ENCODE data around the gene KRTAP10-12.
"Not testable (repeated sequence)": the region's sequence is repeated elsewhere in the genome, so short reads cannot be mapped to it uniquely, and the experiment has no call there.

The KRTAP10-12 gene

GRCh38 chr21:44697172-44697810, at the start of gene KRTAP10-12:
TSS of gene KRTAP10-12 (plus strand) at chr21:44697172. CDS start at chr21:44697202, 30 bp downstream.
- not testable (repeated sequence) for FAIRE-seq

- FAIRE-seq, result no peak
Measured at GRCh38 chr21:44647222-44647552, 49.8 kb upstream of the KRTAP10-12 start.

GRCh38 chr21:44648557-44649311, 48.2 kb upstream of the KRTAP10-12 start:
- no peak for FAIRE-seq

- no peak for FAIRE-seq
Measured at GRCh38 chr21:44649521-44650100, 47.4 kb upstream of the KRTAP10-12 start.

GRCh38 chr21:44650265-44650972, 46.6 kb upstream of the KRTAP10-12 start:
- FAIRE-seq, result no peak

- no peak for FAIRE-seq
Measured at GRCh38 chr21:44650973-44651675, 45.8 kb upstream of the KRTAP10-12 start.

GRCh38 chr21:44653123-44653522, 43.8 kb upstream of the KRTAP10-12 start:
- no peak for FAIRE-seq

GRCh38 chr21:44653656-44654575, 43.1 kb upstream of the KRTAP10-12 start:
- FAIRE-seq, result no peak

GRCh38 chr21:44654576-44655175, 42.3 kb upstream of the KRTAP10-12 start, which contains the start of gene KRTAP12-4:
TSS of gene KRTAP12-4 (minus strand) at chr21:44654659. CDS start at chr21:44654614, 45 bp downstream.
- no peak for FAIRE-seq

GRCh38 chr21:44656868-44657267, 40.1 kb upstream of the KRTAP10-12 start:
- FAIRE-seq, result no peak

- no peak for FAIRE-seq
Measured at GRCh38 chr21:44657635-44658540, 39.1 kb upstream of the KRTAP10-12 start, which contains the start of gene KRTAP12-3. TSS of gene KRTAP12-3 (plus strand) at chr21:44657932. CDS start at chr21:44657980, 48 bp downstream.

GRCh38 chr21:44658541-44658910, 38.4 kb upstream of the KRTAP10-12 start:
- no peak for FAIRE-seq

- no peak for FAIRE-seq
Measured at GRCh38 chr21:44658913-44659595, 37.9 kb upstream of the KRTAP10-12 start.

- FAIRE-seq, result not testable (repeated sequence)
Measured at GRCh38 chr21:44661567-44661966, 35.4 kb upstream of the KRTAP10-12 start.

GRCh38 chr21:44664691-44665090, 32.3 kb upstream of the KRTAP10-12 start:
- no peak for FAIRE-seq

- no peak for FAIRE-seq
Measured at GRCh38 chr21:44666401-44667320, 30.3 kb upstream of the KRTAP10-12 start, which contains the start of gene KRTAP12-2. TSS of gene KRTAP12-2 (minus strand) at chr21:44666927. CDS start at chr21:44666886, 41 bp downstream.

GRCh38 chr21:44667612-44668011, 29.4 kb upstream of the KRTAP10-12 start:
- no peak for FAIRE-seq
